A549 (cell line): Measurements from ENCODE around the gene C16orf89. TPM values are rescaled to one million over a fixed set of nuclear protein-coding genes. Genes with fewer than 3 reads are reported as not detected.
"Not testable (repeated sequence)": the region's sequence is repeated elsewhere in the genome, so short reads cannot be mapped to it uniquely, and the experiment has no call there.

Source experiments
- ATAC-seq, 2 experiments: fragments of 200-7000 bp in 1 of 2; fragments of >200 bp in 1 of 2; cut with Nextera tagmentation in 1 of 2; cut with Tn5 transposase in 1 of 2; 3 replicates each; pipeline versions ENCODE4 v1.8.0 to v1.9.1; 2018 to 2020; ENCODE audit warnings: mild to moderate bottlenecking in 1 of 2, moderate library complexity in 1 of 2
- CTCF ChIA-PET: fragments of 300-600 bp; sonication (Branson Sonifier 250); formaldehyde crosslinking; extraction: SDS; loops from one replicate; lab custom pipeline; 2021; ENCODE audit warnings: antibody characterized with exemption, inconsistent platforms; lab: Yijun Ruan, JAX
- POLR2A ChIA-PET: fragments of 350-600 bp; formaldehyde crosslinking; extraction: SDS; loops from one replicate; lab custom pipeline; 2021; ENCODE audit warnings: antibody characterized with exemption, inconsistent platforms; lab: Yijun Ruan, JAX
- DNase-seq, 2 experiments: peaks; one replicate each; pipeline versions ENCODE4 v3.0.0 to v3.0.0-alpha.2; 2011 to 2016; ENCODE audit warnings: low read depth in 1 of 2, low spot score in 1 of 2
- FAIRE-seq: peaks from 2 replicates; lab custom pipeline; 2011; peaks lifted over from hg19 to GRCh38; lab: Jason Lieb, UNC
- H3K27ac ChIP-seq, 2 experiments: fragments of >200 bp; sonication (Bioruptor Twin); formaldehyde crosslinking; 3 replicates each; pipeline ENCODE4 v1.5.1; 2016 to 2017
- H3K4me1 ChIP-seq: fragments of >200 bp; sonication (Bioruptor Twin); formaldehyde crosslinking; 3 replicates; pipeline ENCODE4 v1.6.1; 2016
- H3K4me2 ChIP-seq: fragments of >200 bp; sonication (Bioruptor Twin); formaldehyde crosslinking; 3 replicates; pipeline ENCODE4 v1.6.1; 2016
- H3K4me3 ChIP-seq: fragments of >200 bp; sonication (Bioruptor Twin); formaldehyde crosslinking; 3 replicates; pipeline ENCODE4 v1.5.1; 2016
- H3K9me3 ChIP-seq: fragments of >200 bp; sonication (Bioruptor Twin); formaldehyde crosslinking; 3 replicates; pipeline ENCODE4 v1.6.1; 2016
- CBX2 ChIP-seq: fragments of 200-600 bp; sonication (generic); IDR thresholded peaks from 2 replicates; pipeline ENCODE4 v1.6.1; 2016; ENCODE audit warnings: low read depth, mild to moderate bottlenecking, borderline replicate concordance
- CEBPB ChIP-seq, 2 experiments: fragments of >200 bp in 1 of 2; sonication (Bioruptor Twin) in 1 of 2; formaldehyde crosslinking in 1 of 2; IDR thresholded peaks; 2 replicates each; pipeline ENCODE4 v1.6.1; 2012 to 2016
- CHD4 ChIP-seq: fragments of 200-600 bp; sonication (generic); IDR thresholded peaks from 2 replicates; pipeline ENCODE4 v1.6.1; 2016; ENCODE audit warnings: antibody characterized with exemption, mild to moderate bottlenecking, borderline replicate concordance
- EHF ChIP-seq: fragments of 250-450 bp; sonication (Bioruptor Pico); IDR thresholded peaks from 2 replicates; pipeline ENCODE4 v1.5.0; 2020; ENCODE audit warnings: mild to moderate bottlenecking
- EHMT2 ChIP-seq: fragments of 200-600 bp; sonication (generic); IDR thresholded peaks from 2 replicates; pipeline ENCODE4 v1.6.1; 2016; ENCODE audit warnings: antibody characterized with exemption, low read depth, mild to moderate bottlenecking, moderate library complexity
- EP300 ChIP-seq, 2 experiments: fragments of >200 bp; sonication (Bioruptor Twin); formaldehyde crosslinking; IDR thresholded peaks; 2 replicates in 1 of 2; 3 replicates in 1 of 2; pipeline ENCODE4 v1.6.1; 2016 to 2017
- FOXS1 ChIP-seq: fragments of 250-450 bp; sonication (Bioruptor Pico); IDR thresholded peaks from 2 replicates; pipeline ENCODE4 v1.5.0; 2020; ENCODE audit warnings: mild to moderate bottlenecking, moderate library complexity
- GATA3 ChIP-seq: IDR thresholded peaks from 2 replicates; pipeline ENCODE4 v1.6.1; 2012; ENCODE audit warnings: borderline replicate concordance
- HEYL ChIP-seq: fragments of 250-450 bp; sonication (Bioruptor Pico); IDR thresholded peaks from 2 replicates; pipeline ENCODE4 v1.8.0; 2021; ENCODE audit warnings: mild to moderate bottlenecking, moderate library complexity
- HOXB5 ChIP-seq: fragments of 250-450 bp; sonication (Bioruptor Pico); IDR thresholded peaks from 2 replicates; pipeline ENCODE4 v1.5.0; 2020; ENCODE audit warnings: mild to moderate bottlenecking, moderate library complexity
- JUNB ChIP-seq: fragments of >200 bp; sonication (Bioruptor Twin); formaldehyde crosslinking; IDR thresholded peaks from 2 replicates; pipeline ENCODE4 v1.6.1; 2016
- KDM5A ChIP-seq: fragments of 200-600 bp; sonication (generic); IDR thresholded peaks from 2 replicates; pipeline ENCODE4 v1.6.1; 2016; ENCODE audit warnings: antibody characterized with exemption, mild to moderate bottlenecking
- MAFK ChIP-seq: fragments of 450-650 bp; IDR thresholded peaks from 2 replicates; pipeline ENCODE4 v1.6.1; 2014; ENCODE audit not compliant: partially characterized antibody
- POLR2A ChIP-seq: IDR thresholded peaks from 2 replicates; pipeline ENCODE4 v1.6.1; 2012; ENCODE audit warnings: mild to moderate bottlenecking, low read length
- RNF2 ChIP-seq: fragments of 200-600 bp; sonication (generic); IDR thresholded peaks from 2 replicates; pipeline ENCODE4 v1.6.1; 2016; ENCODE audit warnings: low read depth, mild to moderate bottlenecking, antibody characterized with exemption, moderate library complexity, borderline replicate concordance
- SREBF2 ChIP-seq: fragments of 450-650 bp; IDR thresholded peaks from 2 replicates; pipeline ENCODE4 v1.6.1; 2014; ENCODE audit warnings: mild to moderate bottlenecking, moderate library complexity
- WGBS: methylation state at CpG from one replicate; pipeline ENCODE4 v1.1.6; 2017; ENCODE audit errors: missing lambda C conversion rate; 5-methylcytosine and 5-hydroxymethylcytosine counted together
- polyA minus RNA-seq: library from RNA; depleted of rRNA, polyadenylated mRNA; stranded (reverse); fragments of >200 nt; gene quantifications from 2 replicates; pipeline ENCODE4 v1.2.3, GENCODE V29; 2011; rRNA and poly(A)+ RNA removed
- polyA plus RNA-seq, 4 experiments: library from polyadenylated mRNA; depleted of rRNA in 3 of 4; stranded (reverse); fragments of >200 nt; fragmentation: RNase III in 1 of 4; extraction: RNeasy Plus Mini Kit Qiagen cat#74134 plus additional on column Dnase treatment in 1 of 4; gene quantifications; 2 replicates in 3 of 4; 3 replicates in 1 of 4; pipeline ENCODE4 v1.2.3, GENCODE V29; 2011 to 2017
- TF ChIP-seq, protein P1 (sequence below): fragments of >200 bp; sonication (Bioruptor Twin); formaldehyde crosslinking; IDR thresholded peaks from 3 replicates; pipeline ENCODE4 v1.6.1; 2016
- TF ChIP-seq, protein P2 (sequence below): fragments of 200-600 bp; sonication (generic); IDR thresholded peaks from 2 replicates; pipeline ENCODE4 v1.6.1; 2016; ENCODE audit warnings: antibody characterized with exemption, mild to moderate bottlenecking, moderate library complexity
- TF ChIP-seq, protein P3 (sequence below): fragments of 450-650 bp; IDR thresholded peaks from 2 replicates; pipeline ENCODE4 v1.6.1; 2014; ENCODE audit warnings: antibody characterized with exemption
- TF ChIP-seq, protein P4 (sequence below): fragments of >200 bp; sonication (Bioruptor Twin); formaldehyde crosslinking; IDR thresholded peaks from 2 replicates; pipeline ENCODE4 v1.6.1; 2016

The C16orf89 gene, protein sequence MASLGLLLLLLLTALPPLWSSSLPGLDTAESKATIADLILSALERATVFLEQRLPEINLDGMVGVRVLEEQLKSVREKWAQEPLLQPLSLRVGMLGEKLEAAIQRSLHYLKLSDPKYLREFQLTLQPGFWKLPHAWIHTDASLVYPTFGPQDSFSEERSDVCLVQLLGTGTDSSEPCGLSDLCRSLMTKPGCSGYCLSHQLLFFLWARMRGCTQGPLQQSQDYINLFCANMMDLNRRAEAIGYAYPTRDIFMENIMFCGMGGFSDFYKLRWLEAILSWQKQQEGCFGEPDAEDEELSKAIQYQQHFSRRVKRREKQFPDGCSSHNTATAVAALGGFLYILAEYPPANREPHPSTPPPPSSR
- polyA plus RNA-seq (2011; rRNA removed) (not detected in 2 replicates), polyA plus RNA-seq (2017; fragmentation: RNase III; extraction: RNeasy Plus Mini Kit Qiagen cat#74134 plus additional on column Dnase treatment) (not detected in 3 replicates), polyA minus RNA-seq (not detected in 2 replicates)
- not detected in 2 replicates for polyA plus RNA-seq (2012; cell fraction: cytosol; rRNA removed)
- not detected in 2 replicates for polyA plus RNA-seq (2012; cell fraction: nucleus; rRNA removed)

DNA sequence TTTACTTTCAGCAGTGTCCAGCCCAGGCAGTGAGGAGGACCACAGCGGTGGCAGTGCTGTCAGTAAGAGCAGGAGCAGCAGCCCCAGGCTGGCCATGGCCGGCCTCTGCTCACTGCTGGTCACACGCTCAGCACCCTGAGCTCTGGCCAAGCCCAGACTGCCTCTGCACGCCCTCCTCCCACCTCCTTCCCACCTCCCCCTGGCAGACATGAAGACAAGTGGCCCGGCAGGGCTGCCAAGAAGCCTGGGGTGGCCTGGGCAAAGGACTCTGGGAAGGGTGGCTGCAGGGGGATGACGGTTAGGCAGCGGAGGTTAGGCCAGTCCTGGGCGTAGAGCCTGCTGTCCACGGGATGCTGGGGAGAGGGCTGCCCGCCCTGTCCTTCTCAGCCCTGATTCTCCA lies at the start of gene C16orf89:
C16orf89 (minus strand) TSS at position 144 of the 400 bp plus-strand sequence; CDS start at position 96, 48 bp downstream.
- CTCF ChIA-PET = interaction anchor here (1.5 kb wide), 1 partner anchor 29 kb away, joined by 3 read pairs; no protein-coding TSS in a partner anchor
- H3K4me2 ChIP-seq = no peak within 1 kb of the TSS
- POLR2A ChIA-PET = no interaction called here

DNA sequence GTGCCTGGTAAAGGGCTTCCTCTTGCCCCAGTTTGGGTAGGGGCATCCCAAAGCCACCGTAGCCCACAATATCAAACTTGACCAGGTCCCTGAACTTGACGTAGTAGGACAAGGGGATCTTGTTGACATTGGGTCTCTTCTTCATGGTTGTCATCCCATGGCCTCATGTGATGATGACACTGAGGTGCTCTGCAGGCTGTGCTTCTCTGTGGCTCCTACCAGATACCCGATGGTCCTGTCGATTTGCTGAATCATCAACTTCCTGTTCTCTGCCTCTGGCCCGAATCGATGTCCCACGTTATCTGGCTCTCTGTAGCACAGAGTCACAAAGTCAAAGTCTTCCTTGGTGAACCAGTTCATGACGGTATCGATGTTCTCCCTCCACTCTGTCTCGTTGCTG lies 45.2 kb upstream of the C16orf89 start:
- not testable (repeated sequence) for DNase-seq, H3K4me2 ChIP-seq
- TF ChIP-seq MAFK = peak; percentile 85
- TF ChIP-seq, all 56 proteins: peak for 1; not testable (repeated sequence) for 55
- ATAC-seq, CTCF ChIA-PET, H3K27ac ChIP-seq, H3K4me3 ChIP-seq, POLR2A ChIA-PET, H3K9me3 ChIP-seq, H3K4me1 ChIP-seq, FAIRE-seq: not testable (repeated sequence)
- 47% methylated on average over 10 of the region's 10 CpGs for WGBS

More for the DNA sequence above, at the start of gene C16orf89:
- TF ChIP-seq, protein P1, sequence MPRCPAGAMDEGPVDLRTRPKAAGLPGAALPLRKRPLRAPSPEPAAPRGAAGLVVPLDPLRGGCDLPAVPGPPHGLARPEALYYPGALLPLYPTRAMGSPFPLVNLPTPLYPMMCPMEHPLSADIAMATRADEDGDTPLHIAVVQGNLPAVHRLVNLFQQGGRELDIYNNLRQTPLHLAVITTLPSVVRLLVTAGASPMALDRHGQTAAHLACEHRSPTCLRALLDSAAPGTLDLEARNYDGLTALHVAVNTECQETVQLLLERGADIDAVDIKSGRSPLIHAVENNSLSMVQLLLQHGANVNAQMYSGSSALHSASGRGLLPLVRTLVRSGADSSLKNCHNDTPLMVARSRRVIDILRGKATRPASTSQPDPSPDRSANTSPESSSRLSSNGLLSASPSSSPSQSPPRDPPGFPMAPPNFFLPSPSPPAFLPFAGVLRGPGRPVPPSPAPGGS = no peak
- TF ChIP-seq, protein P2, sequence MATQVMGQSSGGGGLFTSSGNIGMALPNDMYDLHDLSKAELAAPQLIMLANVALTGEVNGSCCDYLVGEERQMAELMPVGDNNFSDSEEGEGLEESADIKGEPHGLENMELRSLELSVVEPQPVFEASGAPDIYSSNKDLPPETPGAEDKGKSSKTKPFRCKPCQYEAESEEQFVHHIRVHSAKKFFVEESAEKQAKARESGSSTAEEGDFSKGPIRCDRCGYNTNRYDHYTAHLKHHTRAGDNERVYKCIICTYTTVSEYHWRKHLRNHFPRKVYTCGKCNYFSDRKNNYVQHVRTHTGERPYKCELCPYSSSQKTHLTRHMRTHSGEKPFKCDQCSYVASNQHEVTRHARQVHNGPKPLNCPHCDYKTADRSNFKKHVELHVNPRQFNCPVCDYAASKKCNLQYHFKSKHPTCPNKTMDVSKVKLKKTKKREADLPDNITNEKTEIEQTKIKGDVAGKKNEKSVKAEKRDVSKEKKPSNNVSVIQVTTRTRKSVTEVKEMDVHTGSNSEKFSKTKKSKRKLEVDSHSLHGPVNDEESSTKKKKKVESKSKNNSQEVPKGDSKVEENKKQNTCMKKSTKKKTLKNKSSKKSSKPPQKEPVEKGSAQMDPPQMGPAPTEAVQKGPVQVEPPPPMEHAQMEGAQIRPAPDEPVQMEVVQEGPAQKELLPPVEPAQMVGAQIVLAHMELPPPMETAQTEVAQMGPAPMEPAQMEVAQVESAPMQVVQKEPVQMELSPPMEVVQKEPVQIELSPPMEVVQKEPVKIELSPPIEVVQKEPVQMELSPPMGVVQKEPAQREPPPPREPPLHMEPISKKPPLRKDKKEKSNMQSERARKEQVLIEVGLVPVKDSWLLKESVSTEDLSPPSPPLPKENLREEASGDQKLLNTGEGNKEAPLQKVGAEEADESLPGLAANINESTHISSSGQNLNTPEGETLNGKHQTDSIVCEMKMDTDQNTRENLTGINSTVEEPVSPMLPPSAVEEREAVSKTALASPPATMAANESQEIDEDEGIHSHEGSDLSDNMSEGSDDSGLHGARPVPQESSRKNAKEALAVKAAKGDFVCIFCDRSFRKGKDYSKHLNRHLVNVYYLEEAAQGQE = no peak
- TF ChIP-seq EP300 (IDR thresholded peaks at IDR 0.05) (no peak), EHF (CRISPR knock-in tag) (no peak), MAFK (no peak), FOXS1 (CRISPR knock-in tag) (no peak), HEYL (CRISPR knock-in tag) (no peak), HOXB5 (CRISPR knock-in tag) (no peak), JUNB (no peak), KDM5A (no peak), CEBPB (IDR thresholded peaks at IDR 0.05) (no peak), SREBF2 (no peak), EHMT2 (no peak), POLR2A (no peak), GATA3 (no peak), CHD4 (no peak), RNF2 (no peak), CBX2 (no peak)
- TF ChIP-seq, protein P3, sequence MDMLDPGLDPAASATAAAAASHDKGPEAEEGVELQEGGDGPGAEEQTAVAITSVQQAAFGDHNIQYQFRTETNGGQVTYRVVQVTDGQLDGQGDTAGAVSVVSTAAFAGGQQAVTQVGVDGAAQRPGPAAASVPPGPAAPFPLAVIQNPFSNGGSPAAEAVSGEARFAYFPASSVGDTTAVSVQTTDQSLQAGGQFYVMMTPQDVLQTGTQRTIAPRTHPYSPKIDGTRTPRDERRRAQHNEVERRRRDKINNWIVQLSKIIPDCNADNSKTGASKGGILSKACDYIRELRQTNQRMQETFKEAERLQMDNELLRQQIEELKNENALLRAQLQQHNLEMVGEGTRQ = no peak
- TF ChIP-seq, protein P4, sequence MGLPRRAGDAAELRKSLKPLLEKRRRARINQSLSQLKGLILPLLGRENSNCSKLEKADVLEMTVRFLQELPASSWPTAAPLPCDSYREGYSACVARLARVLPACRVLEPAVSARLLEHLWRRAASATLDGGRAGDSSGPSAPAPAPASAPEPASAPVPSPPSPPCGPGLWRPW = no peak
- no peak for DNase-seq
- Histone ChIP-seq H3K9me3 (no peaks in the 10 kb centered on the region), H3K27ac (no peak within 1 kb of the TSS), H3K4me1 (peaks cover 6% of the 10 kb centered on the region; the same call in 1 of the 3 replicates), H3K4me3 (no peak within 1 kb of the TSS)
- WGBS = 54% methylated on average over 9 of the region's 10 CpGs
- no peak for FAIRE-seq
- peak in 1 of 2 experiments; percentile 29; a peak in 3 of 6 replicates for ATAC-seq
